A673 (cell line): ENCODE results near the gene SLC17A2.

Source experiments
- EZH2 ChIP-seq: fragments of 200-600 bp; sonication (generic); IDR thresholded peaks from 2 replicates; pipeline ENCODE4 v1.6.1; 2017; ENCODE audit warnings: borderline replicate concordance, low read depth, mild to moderate bottlenecking, mixed read lengths, antibody characterized with exemption, low read length; ENCODE audit not compliant: poor library complexity, severe bottlenecking
- TF ChIP-seq, protein P1 (sequence below): fragments of 300-800, 200-600 bp; sonication (generic); conservative IDR thresholded peaks from 2 replicates; pipeline ENCODE4 v1.5.1; 2017; ENCODE audit warnings: low read depth, mild to moderate bottlenecking, antibody characterized with exemption, low read length, moderate library complexity, mixed read lengths

DNA sequence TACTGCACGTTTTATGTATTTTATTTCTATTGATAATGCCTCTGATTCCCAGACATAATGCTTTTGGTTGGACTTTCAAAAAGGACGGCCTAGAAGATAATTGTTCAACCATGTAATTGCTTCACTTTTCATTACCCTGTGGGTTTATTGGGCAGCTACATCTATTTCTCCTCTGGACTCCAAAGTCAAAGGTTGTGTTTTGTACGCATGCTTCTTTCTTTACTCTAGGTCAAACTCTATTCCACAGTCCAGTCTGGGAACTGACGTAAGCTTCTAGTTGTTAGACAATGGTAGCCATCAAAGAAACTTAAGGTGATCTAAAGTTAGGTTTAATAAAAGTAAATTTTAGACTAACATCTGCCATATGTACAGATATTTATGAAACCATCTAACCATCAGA, 49.9 kb downstream of the SLC17A2 start:
- TF ChIP-seq, protein P1, sequence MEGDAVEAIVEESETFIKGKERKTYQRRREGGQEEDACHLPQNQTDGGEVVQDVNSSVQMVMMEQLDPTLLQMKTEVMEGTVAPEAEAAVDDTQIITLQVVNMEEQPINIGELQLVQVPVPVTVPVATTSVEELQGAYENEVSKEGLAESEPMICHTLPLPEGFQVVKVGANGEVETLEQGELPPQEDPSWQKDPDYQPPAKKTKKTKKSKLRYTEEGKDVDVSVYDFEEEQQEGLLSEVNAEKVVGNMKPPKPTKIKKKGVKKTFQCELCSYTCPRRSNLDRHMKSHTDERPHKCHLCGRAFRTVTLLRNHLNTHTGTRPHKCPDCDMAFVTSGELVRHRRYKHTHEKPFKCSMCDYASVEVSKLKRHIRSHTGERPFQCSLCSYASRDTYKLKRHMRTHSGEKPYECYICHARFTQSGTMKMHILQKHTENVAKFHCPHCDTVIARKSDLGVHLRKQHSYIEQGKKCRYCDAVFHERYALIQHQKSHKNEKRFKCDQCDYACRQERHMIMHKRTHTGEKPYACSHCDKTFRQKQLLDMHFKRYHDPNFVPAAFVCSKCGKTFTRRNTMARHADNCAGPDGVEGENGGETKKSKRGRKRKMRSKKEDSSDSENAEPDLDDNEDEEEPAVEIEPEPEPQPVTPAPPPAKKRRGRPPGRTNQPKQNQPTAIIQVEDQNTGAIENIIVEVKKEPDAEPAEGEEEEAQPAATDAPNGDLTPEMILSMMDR, result no peak
- TF ChIP-seq EZH2, result no peak
